Inferior parietal cortex (tissue), 1 donor: ENCODE results near the gene ERN1.

Source experiments
- DNase-seq: peaks from one replicate; pipeline ENCODE4 v3.0.0-alpha.2; 2016; ENCODE audit errors: extremely low spot score

Gene ERN1

GRCh38 chr17:64004903-64005733, 124.8 kb downstream of the ERN1 start:
- DNase-seq = no peak

DNA sequence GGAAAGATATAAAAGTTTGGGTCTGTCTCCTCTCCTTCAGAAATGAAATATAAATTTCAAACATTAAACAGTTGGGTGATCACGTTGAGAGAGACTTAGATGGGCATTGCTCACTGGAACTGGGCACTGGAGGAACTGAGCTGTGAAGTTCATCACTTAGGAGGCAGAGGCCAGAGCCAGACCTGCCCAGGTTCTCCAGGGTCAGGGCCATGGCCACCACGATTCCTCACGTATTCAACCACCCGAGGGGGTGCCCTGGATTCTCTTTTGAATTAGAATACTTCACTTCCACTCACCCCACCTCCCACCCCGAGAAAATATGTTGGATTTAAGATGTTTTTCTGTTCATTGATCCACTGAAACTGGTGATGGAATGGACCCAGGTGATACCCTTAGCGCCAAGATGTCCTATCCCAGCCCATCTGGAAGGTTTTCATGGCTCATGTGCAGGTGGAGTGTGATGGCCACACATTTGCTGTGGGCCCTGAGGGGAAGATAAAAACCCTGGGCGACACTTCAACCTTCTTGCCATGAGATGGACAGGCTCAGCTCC, 125.7 kb downstream of the ERN1 start:
- no peak for DNase-seq

DNA sequence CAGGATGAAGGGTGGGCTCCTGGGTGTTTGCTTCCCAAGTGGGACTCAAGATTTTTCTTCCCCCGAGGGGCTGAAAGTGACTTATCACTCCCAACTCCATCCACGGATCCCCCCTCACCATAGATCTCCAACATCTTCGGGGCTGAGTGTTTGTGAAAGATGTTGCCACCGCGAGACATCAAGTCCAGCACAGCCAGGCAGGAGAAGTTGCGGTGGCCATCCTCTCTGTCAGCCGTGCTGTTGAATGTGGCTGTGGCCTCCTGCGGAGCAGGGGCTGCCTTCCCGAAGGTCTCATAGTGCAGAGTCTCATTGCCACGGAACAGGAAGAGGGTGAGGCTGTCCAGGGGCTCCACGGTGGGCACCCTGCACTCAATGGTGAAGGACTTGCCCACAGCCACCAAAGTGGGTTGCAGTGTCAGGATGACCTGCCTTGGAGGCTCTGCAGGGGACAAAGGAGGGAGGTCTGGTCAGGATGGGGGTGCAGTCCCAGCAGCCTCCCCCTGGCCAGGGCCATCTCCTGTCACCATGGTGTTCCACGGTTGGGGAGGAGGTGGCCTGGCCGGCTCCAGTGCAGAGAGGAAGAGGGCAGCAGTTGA, 126.3 kb downstream of the ERN1 start:
- DNase-seq = no peak

DNA sequence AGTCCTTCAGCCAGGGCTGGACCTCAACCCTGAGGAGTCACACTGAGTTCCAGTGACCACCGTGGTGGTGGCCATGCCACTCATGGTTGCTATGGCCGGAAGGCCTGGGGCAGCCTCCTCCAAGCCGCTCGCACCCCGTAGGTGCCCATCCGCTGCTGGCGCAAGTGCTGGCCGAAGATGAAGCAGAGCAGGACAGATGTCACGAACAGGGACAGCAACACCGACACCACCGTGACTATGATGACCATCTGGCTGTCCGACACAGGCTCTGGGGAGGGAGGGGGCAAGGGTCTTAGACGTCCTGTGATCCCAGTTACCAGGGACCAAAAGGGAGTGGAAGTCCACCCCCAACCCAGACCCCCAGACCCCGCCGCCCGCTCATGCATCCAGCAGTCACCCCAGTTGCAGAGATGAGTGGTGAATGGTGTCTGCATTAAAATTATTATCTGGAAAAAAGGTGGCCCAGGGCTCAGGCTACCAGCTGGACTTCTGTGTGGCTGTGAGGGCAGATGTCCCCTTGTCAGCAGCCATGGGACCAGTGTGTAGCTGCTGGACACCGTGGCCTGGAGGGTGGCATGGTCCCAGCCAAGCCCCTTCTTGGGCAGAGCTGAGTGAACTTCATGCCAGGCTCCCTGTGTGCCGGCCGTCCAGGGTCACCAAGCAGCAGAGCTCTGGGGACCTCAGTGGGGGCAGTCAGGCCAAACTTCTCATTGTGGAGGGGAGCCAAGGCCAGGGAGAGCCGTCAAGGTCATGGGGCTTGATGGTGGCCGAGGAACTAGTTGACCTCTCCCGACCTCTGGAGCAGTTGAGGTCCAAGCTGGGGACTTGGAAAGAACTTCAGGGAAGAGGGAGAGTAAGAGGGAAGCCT, 127.1 kb downstream of the ERN1 start:
- no peak for DNase-seq

GRCh38 chr17:64001763-64002529, 128.0 kb downstream of the ERN1 start:
- no peak for DNase-seq

- DNase-seq = no peak
Measured at GRCh38 chr17:64001091-64001579, 128.8 kb downstream of the ERN1 start.

DNA sequence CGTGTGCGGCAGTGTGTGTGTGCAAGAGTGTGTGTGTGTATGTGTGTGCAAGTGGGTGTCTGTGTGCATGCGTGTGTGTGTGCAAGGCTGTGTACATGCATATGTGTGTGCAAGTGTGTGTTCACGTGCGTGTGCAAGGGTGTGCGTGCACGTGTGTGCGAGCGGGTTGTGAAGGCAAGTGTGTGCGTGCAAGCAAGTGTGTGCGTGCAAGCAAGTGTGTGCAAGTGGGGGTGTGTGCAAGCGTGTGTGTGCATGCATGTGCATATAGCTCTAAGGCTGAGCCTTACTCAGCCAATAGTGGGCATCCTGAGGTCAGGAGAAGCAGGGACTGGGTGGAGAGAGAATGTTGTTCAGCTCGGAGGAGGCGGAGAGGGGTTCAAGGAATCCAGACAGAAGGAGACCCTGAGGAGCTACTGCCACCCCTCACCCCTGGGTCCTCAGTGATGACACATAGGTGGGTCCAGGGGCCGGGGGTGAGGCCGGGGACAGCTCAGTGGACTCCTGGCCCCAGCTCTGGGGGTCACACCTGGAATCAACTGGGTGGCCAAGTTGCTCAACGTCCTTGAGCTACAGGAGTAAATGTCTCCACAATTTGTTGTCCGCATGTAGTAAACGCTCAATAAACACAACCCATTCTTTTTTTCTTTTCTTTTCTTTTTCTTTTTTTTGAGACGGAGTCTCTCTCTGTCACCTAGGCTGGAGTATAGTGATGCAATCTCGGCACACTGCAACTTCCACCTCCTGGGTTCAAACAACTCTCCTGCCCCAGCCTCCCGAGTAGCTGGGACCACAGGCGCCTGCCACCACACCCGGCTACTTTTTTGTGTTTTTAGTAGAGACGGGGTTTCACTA, 130.0 kb downstream of the ERN1 start:
- no peak for DNase-seq

- no peak for DNase-seq
Measured at GRCh38 chr17:63998721-63999679, 130.9 kb downstream of the ERN1 start.

DNA sequence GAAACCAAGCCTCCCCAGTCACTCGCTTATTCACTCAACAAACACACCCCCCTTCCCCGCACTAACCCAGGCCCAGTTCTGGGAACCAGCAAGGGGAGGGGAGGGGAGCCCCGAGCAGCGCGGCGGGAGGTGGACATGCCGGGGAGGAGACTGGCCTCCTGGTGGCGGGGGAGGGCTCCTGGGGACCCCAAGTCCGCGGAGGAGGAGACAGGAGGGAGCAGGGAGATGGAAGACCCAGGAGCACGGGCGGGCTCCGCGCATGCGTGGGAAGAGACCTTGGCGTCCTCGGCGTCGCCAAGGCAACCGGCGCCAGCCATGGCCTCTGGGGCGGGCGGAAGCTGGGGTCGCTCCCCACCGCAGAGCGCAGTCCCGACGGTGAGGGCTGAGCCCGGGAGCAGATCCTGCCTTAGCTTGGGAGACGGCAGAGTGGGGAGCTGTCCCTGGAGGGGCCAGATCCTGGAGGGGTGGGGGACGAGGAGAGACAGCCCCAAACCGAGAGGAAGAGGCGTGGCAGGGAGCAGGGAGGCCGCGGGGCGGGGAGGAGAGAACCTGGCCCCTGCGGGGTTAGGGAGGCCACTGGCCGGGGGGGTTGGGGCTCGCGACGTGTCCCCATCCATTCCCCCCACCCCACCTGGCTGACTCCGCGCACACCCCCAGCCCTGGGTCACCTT, 131.8 kb downstream of the ERN1 start, which contains the start of gene PRR29:
Gene PRR29 (plus strand): TSS at position 302 of the 671 bp plus-strand sequence. CDS start 14 bp downstream, at position 316.
- DNase-seq = peak; percentile 29

DNA sequence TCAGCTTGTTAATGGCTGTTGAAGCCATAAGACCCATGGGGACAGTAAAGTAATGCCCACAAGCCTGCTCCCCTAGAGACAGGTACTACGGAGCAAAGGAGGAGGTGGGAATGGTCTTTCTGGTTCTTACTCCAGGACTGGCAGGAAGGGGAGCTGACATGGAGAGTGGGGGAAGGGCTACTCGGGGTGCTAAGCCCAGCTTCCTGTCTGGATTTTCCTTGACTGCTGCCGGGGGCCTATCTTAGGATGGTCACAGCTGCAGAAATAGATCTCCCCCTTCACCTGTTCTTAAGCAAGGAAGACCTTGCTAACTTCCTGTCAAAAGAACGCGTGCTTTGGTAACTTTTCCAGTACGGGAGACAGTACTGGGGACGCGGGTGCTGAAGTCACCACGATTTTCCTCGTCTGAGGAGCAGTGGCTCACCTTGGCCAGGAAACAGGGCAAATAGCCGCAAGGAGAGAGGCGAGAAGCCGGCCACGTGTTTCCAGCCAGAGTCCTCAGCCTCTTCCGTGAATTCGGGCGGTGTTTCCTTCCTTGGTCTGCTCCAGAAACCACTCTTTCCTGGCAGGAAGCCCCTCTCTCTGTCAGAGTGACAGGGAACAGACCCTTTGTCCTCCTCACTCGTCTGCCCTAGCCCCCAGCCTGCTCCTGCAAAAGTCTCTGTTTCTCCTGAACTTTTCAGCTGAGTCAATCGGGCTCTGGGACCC, 132.4 kb downstream of the ERN1 start:
- DNase-seq = no peak

DNA sequence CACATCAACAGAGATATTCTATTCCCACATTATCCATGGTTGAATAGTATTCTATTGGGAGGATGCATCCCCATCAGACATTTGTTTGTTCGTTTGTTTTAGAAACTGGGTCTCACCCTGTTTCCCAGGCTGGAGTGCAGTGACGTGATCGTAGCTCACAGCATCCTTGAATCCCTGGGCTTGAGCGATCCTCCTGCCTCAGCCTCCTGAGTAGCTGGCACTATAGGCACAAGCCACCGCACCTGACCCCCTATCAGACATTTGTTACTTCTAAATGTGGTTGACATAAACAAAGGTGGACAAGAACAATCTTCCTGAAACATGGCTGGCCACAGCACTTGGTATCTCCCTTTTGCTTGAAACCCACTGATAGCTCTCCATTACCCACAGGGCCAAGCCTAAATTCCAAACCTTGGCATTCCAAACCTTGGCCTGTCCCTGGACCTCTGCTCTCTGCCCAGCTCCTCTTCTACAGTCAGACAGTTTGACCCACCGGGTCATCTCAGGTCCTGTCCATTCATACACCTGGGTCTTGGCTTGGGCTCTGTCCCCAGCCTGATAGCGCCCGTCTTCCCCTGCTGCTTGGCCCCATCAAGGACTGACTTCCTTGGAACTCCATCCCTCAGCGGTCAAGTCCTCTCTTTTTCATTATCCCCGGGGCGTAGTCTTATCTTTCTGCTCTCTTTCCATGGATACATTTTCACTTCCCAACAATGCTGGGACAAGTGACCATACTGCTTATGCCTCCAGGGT, 133.3 kb downstream of the ERN1 start:
- no peak for DNase-seq

DNA sequence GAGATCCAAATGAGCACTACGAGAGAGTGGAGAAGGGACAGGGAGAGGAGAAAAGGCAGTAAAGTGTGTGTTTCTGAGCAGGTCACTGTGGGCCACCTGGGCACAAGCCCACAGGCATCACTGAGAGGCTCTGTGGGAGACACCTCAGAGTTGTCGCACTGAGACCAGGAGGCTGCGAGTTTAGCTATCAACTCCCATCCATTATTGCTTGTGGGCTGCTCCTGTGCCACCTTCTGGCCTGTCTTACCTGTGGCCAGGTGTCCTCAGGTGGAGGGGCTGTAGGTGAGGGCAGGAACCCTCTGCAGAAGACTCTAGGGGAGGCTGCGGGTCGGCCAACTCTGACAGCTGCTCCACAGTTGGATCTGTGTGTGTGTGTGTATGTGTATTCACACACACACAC, 134.3 kb downstream of the ERN1 start:
- DNase-seq = no peak

- no peak for DNase-seq
Measured at GRCh38 chr17:63993368-63993985, 136.5 kb downstream of the ERN1 start.

DNA sequence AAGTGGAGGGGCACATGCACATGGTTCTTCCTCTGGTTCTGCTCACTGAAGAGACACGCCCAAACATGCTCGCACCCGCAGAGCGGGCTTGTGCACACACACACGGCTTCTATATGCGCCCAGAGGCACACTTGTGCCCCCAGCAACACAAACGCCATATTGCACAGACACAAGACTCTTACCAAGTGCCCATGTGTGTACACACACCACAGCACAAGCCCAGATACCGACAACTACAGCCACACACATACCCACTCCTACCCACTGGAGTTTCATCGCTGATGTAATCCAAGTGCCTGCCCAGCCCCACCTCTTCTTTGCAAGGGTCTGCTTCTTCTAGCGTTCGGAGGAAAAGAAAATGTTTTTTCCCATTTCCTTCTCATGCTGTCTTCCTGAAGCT, 138.3 kb downstream of the ERN1 start:
- no peak for DNase-seq

DNA sequence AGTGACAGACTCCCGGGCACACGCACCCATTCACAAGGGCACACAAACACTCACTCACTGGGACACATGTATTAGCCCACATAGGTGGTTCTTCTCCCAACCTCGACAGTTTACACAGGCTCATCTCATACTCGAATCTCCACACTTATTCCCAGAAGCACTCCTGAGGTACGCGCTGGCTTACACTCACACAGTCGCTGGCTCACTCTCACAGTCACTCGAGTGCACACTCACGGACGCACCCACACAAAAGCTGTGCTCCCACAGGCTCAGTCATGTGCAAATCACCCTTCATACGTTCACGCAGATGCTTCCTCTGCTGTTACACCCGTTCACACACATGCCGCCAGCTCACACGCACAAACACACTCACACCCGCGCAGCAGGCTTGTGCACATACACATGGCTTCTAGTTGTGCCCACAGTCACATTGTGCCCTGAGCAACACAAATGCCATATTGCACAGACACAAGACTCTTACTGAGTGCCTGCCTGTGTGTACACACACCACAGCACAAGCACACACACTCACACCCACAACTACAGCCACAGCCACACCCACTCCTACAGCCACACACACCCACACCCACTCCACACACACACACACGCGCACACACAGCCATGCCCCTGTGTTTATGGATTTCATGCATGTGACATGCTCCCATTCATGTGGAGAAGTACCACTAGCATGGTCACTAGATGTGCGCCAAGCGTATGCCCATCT, 140.2 kb downstream of the ERN1 start:
- DNase-seq = no peak
